BJ (cell line): ENCODE results near the gene C15orf39. TPM values are rescaled to one million over a fixed set of nuclear protein-coding genes. Genes with fewer than 3 reads are reported as not detected.

Experiments
- CTCF ChIA-PET: fragments of 350-600 bp; formaldehyde crosslinking; extraction: SDS; loops from one replicate; lab custom pipeline; 2021; ENCODE audit warnings: antibody characterized with exemption, inconsistent platforms; lab: Yijun Ruan, JAX
- POLR2A ChIA-PET: fragments of 300-600 bp; sonication (Branson Sonifier 250); formaldehyde crosslinking; extraction: SDS; loops from one replicate; lab custom pipeline; 2021; ENCODE audit warnings: antibody characterized with exemption; lab: Charles Lee
- DNase-seq: peaks from one replicate; pipeline ENCODE4 v3.0.0-alpha.2; 2011; ENCODE audit warnings: low read depth
- H3K27me3 ChIP-seq: 2 replicates; pipeline ENCODE4 v1.6.0; 2011; ENCODE audit warnings: low read length; ENCODE audit not compliant: control insufficient read depth, insufficient read depth
- H3K36me3 ChIP-seq: 2 replicates; pipeline ENCODE4 v1.5.1; 2011; ENCODE audit warnings: low read length; ENCODE audit not compliant: control insufficient read depth, insufficient read depth
- H3K4me3 ChIP-seq: 2 replicates; pipeline ENCODE4 v1.5.1; 2011; ENCODE audit warnings: low read depth, mild to moderate bottlenecking, control low read depth, low read length
- CTCF ChIP-seq: IDR thresholded peaks from 2 replicates; pipeline ENCODE4 v1.5.1; 2011; ENCODE audit warnings: low read depth, mild to moderate bottlenecking, control low read depth, inconsistent platforms, low read length, moderate library complexity; ENCODE audit not compliant: insufficient read depth
- polyA plus RNA-seq: library from polyadenylated mRNA; depleted of rRNA; stranded (reverse); fragments of >200 nt; gene quantifications from 2 replicates; pipeline ENCODE4 v1.2.3, GENCODE V29; 2011

C15orf39 gene
- polyA plus RNA-seq, 1 experiment: 4.5 TPM

- TF ChIP-seq CTCF: no peak
- ChIA-PET CTCF (interaction anchor here (1.5 kb wide), 1 partner anchor 11 kb away, joined by 6 read pairs; no protein-coding TSS in a partner anchor), POLR2A (no interaction called here)
- Histone ChIP-seq H3K36me3 (no peaks in the 10 kb centered on the region), H3K27me3 (peaks cover 14% of the 10 kb centered on the region), H3K4me3 (no peak overlapping the region)
- no peak for DNase-seq
Observed at GRCh38 chr15:75191235-75191634, 10.4 kb upstream of the C15orf39 start.

DNA sequence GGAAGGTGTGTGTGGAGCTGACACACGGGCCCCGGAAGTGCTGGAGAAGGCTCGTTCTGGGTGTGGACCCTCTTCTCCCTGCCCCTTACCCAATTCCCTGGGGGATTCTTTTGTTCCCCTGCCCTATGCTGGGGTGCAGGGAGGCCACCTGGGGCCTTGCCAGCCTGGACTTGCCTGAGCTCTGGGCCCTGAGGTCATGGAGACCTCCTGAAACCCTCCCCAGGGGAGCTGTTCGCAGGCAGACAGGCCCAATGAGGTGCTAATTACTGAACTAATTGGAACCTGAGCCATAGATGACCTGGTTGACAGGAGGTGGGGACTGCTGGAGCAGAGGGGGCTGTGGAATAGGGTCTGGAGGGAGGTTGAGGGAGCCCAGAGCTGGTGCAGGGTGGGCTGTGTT is 9.4 kb upstream of the C15orf39 start:
- POLR2A ChIA-PET: no interaction called here
- TF ChIP-seq CTCF: no peak
- no peak for DNase-seq
- Histone ChIP-seq H3K27me3 (peaks cover 14% of the 10 kb centered on the region), H3K4me3 (no peak overlapping the region), H3K36me3 (no peaks in the 10 kb centered on the region)
- CTCF ChIA-PET: interaction anchor here (0.9 to 1.6 kb wide), 2 partner anchors 9 to 163 kb away, joined by 3 to 9 read pairs; partner anchors contain the start of gene C15orf39

GRCh38 chr15:75193272-75193671 is 8.4 kb upstream of the C15orf39 start:
- POLR2A ChIA-PET: no interaction called here
- TF ChIP-seq CTCF: no peak
- no peaks in the 10 kb centered on the region for H3K36me3 ChIP-seq
- peaks cover 14% of the 10 kb centered on the region for H3K27me3 ChIP-seq
- DNase-seq: no peak
- no peak overlapping the region for H3K4me3 ChIP-seq
- CTCF ChIA-PET: no interaction called here

GRCh38 chr15:75193976-75194375 is 7.7 kb upstream of the C15orf39 start:
- H3K27me3 ChIP-seq: peaks cover 14% of the 10 kb centered on the region
- H3K4me3 ChIP-seq: no peak overlapping the region
- no peak for DNase-seq
- H3K36me3 ChIP-seq: no peaks in the 10 kb centered on the region
- no peak for TF ChIP-seq CTCF
- CTCF ChIA-PET: interaction anchor here (1.0 to 1.4 kb wide), 2 partner anchors 10 to 151 kb away, joined by 3 to 4 read pairs; no protein-coding TSS in a partner anchor
- POLR2A ChIA-PET: no interaction called here

- ChIA-PET CTCF (interaction anchor here (1.0 to 1.4 kb wide), 2 partner anchors 10 to 151 kb away, joined by 3 to 4 read pairs; no protein-coding TSS in a partner anchor), POLR2A (no interaction called here)
- Histone ChIP-seq H3K4me3 (no peak overlapping the region), H3K36me3 (no peaks in the 10 kb centered on the region), H3K27me3 (peaks cover 17% of the 10 kb centered on the region)
- DNase-seq: no peak
- no peak for TF ChIP-seq CTCF
Observed at GRCh38 chr15:75194397-75194796, 7.3 kb upstream of the C15orf39 start.
